ENCODE measurements around the gene NSUN3.
"Not testable (repeated sequence)": the region's sequence is repeated elsewhere in the genome, so short reads cannot be mapped to it uniquely, and the experiment has no call there.

NSUN3 gene

DNA sequence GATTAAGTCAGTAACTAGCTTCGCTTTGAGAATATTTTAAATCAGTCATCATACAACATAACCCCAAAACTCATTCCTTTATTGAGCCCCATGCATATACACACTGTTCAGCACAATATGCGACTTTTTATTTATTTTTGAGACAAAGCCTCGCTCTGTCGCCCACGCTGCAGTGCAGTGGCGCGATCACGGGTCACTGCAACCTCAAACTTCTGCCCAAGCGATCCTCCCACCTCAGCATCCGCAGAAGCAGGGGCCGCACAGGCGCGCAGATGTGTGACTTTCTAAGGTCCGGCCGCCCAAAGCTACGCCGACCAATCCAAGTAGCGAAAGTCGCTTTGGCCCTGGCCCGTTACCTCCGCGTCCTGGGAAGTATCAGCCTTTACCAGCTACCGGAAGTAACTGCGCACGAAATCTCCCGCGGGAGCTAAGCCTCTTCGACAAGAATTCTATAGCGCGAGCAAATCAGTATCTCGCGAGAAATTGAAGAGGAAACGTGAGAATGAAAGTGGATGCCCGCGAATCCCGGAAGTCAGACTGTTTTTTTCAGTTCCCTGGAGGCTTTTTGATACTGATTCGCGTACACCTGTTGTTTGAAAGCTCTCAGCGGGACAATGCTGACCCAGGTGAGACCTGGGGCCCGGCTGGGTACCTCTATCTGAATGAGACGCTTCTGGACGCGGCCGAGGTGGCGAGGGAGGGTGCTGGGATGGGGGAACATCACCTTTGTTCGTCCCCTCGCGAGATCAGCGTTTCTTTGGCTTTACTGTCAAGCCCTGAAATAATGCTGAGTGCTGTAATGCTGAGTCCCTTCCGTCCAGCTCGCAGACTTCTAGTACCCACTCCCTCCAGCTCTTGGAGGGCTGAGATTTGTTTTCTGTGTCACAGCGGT, at the start of gene NSUN3, which contains the start of gene DHFR2:
NSUN3 (plus strand) TSS at position 549 of the 892 bp plus-strand sequence; CDS start at position 615, 66 bp downstream.
DHFR2 (minus strand) TSS at position 404 of the 892 bp plus-strand sequence. CDS start 1,405 bp downstream, outside the sequence.
- DNase-seq = peak; percentile 92

DNA sequence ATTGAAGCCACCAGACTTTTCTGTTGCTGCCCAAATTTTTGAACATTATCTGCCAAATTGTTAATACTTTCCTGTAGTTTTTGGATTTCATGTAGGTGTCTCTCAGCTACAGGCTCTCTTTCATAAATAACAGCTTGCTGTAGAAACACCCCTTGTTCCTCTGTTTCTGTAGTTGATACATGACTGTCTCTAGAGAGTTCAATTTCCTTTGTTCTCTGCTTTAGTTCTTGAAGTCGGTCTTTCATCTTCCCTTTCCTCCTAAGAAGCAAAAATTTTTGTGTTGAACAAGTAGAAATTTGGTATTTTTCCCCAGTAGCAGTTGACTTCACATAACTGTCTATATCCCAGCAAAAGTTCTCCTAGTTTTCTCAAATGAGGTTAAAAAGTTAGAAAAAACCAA, 47.8 kb upstream of the NSUN3 start:
- DNase-seq = no peak

DNA sequence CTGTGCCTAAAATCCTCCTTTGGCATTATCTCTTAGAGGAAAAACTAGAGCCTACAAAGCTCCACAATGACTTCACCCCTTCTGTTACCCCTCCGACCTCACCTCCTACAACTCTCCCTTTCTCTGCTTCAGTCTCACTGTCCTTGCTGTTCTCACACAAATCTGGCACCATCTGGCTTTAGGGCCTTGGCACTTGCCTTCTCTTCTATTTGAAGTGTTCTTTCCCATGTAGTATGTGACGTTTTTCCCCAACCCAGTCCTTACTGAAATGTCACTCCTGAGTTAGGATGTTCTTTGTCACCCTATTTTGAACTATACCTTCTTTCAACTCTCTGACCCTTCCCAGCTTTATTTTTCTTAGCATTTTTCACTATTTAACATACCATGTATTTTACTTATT, 43.2 kb upstream of the NSUN3 start:
- DNase-seq = no peak

DNA sequence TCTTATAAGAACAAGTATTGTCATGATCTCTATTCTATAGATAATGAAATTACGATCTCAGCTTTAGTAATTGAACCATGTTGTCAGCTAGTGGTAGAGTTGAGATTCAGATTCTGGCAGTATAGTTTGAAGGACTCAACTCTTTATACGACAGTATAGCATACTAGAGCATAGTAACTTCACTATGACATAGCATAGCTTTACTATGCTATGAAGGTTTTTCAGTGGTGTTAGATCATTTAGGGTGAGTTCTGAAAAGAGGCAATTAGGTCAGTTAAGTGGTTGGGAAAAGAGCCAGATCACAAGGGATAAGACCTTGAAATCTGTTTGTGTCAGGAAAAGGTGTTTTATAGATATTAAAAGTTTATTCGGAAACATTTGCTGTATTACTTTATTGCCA, 42.6 kb upstream of the NSUN3 start:
- DNase-seq = no peak

GRCh38 chr3:94024385-94024784, 38.5 kb upstream of the NSUN3 start:
- DNase-seq = no peak

GRCh38 chr3:94026623-94027022, 36.2 kb upstream of the NSUN3 start:
- DNase-seq = no peak

DNA sequence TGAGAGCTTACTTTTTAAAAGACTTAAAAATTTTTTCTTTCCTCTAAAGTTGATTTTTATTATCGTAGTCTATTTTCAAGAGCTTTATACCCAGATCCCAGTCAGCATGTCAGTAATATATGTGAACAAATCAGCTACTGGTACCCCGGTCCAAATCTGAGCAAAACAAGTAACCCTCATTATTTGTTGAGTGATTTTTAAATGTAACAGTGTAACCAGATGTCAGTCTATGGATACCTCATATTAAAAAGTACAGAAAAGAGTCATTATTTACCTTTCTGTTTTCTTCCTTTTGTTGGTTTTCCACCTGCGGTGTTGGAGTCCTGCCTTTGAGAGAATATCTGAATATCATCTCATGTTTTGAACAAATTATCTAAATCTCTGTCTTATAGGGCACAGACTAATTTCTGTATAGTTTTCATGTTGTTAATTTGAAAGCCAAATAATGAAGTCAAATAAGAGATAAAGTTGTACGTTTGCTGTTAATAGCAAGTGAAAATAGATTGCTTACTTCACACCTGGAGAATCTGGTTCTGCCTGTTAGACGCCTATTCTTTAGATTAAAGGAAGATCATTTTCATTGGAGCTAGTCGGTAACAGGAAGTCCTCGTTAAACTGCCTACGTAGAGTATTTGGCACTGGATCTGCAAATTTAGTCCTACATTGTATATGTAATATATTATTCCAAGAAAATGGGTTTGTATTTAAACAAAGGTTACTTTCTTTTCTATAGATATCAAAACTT, 34.6 kb upstream of the NSUN3 start, which contains the start of gene STX19:
STX19 (minus strand) TSS at position 505 of the 745 bp plus-strand sequence. CDS start 13,328 bp downstream, outside the sequence.
- DNase-seq = no peak

DNA sequence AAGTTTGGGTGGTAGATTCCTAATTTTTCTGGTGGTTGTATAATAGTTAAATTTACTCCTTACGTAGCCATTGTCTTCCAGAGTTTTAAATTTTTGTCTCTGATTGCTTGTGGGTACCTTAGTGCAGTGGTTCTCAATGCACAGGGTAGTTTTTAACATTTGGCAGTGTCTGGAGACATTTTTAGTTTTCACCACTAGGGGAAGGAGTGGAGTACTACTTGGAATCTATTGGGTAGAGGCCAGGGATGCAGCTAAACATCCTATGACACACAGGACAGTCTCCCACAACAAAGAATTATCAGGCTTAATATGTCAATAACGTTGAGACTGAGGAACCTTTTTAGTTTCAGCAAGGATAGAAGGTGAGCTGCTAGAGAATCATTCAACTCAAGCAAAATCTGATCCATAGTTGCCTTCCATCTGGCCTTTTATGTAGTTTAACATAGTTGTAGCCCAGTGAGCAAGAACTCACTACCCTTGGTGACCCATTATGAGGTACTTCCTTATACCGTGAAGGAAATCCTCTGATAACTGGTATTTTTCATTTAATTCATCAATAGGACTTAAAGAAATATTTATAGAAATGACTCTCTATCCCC, 25.9 kb upstream of the NSUN3 start:
- DNase-seq = peak; percentile 20

- DNase-seq = no peak
These were observed 19.6 kb upstream of the NSUN3 start for GRCh38 chr3:94043285-94043684.

GRCh38 chr3:94044100-94044936, 18.5 kb upstream of the NSUN3 start:
- not testable (repeated sequence) for DNase-seq

DNA sequence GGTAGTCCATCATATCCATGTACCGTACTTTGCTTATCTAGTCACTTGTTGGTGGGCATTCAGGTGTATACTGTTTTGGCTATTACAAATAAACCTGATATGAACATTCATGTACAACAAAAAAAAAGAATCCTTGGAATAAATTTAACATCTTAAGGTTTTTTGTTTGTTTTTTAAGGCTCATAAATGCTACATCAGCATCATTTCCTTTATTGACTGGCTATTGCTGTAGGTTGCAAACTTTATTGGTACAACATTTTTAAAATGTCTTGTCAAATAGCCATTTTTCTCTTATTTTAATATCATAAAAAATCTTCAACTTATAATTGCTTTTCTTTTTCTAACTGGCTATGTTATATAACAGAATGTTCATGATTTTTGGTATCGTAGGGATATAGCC, 16.3 kb upstream of the NSUN3 start:
- no peak for DNase-seq

GRCh38 chr3:94049267-94049666, 13.6 kb upstream of the NSUN3 start:
- DNase-seq = no peak

DNA sequence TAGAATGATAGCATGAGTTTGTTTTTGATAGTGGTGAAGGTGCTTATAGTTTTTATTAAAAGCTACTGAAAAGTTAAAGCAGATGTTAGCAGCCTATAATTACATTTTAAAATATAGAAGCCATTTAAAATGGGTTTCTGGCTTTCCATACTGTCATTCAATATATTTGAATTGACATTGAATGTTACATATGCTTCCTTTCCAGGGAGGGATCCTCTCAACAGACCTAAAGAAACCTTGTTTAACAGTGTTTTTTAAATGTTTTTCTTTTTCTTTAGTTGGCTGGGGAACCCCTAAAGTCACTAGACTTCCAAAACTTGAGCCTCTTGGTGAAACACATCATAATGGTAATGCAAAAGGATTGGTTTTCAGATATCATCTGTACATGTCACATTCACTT, 12.3 kb upstream of the NSUN3 start:
- no peak for DNase-seq

- DNase-seq = no peak
These were observed 1.6 kb upstream of the NSUN3 start for GRCh38 chr3:94061297-94061696.

GRCh38 chr3:94063496-94064119, 747 bp downstream of the NSUN3 start:
- peak; percentile 22 for DNase-seq

DNA sequence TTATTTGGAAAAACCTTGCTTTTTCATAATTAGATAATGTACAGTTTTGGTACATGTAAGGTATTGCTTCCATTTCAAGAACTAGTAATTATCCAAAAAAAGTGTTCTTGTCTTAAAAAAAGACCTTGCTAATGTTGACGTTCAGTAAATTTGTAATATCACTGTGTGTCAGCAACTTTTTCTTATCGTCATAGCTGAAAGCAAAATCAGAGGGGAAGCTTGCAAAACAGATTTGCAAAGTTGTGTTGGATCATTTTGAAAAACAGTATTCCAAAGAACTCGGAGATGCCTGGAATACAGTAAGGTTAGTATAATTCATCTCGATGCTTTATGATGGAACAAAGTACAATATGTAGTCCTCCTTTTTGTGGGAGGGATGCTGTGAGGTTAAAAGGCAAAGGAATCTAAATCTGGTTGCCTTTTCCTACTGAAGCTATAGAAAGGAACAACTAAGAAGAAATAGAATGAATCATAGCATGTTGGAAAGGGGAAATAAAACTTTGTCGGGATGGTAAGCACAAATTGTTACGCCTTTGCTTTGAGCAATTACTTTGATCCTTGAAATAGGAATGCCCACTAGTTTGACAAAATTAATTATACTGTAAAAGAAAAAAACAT, 1.5 kb downstream of the NSUN3 start:
- DNase-seq = no peak

DNA sequence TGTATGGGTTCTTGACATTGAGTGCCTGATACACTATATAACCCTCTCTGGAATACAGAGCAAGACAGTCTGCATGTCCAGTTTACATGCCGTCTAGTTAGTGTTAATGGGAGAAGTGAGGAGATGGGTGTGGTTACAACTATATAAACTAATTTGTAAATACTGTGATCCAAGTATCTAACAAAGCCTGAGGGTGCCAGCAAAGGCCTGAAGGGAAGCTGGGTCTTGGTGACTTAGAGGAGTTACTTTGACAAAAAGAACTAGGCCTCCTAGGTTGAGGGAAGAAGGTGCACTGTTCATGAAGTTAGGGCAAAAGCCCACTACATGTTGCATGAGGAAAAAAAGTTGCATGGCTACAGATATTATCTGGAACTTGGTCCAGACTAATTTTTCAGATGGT, 2.3 kb downstream of the NSUN3 start:
- DNase-seq = no peak

DNA sequence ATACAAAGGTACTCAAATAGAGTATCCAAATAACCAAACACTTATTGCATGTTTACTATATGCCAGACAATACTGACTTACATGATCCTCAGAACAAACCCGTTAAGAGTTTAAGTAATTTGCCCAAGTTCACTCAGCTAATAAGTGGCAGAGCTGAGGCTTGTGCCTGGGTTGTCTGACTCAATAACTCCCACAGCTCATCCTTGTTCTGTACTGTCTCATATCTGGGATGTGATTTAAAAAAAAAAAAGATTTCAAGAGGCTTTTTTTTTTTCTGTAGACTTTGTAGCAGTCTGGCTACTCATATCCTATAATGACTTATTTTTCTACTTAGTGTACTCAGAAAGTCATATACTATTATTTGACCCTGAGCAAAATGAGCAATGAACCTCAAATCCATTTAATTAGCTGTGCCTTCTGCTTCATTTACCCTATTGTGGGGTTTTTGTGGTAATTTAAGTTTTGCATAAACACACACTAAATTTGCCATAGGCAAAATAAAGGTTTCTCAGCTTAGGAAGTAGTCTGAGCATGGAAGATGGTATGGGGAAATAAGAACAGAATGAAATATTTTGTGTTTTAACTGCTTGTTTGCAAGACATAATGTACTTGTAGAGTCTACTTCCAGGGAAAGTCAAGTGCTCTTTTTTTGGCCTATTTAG, 3.1 kb downstream of the NSUN3 start:
- no peak for DNase-seq

DNA sequence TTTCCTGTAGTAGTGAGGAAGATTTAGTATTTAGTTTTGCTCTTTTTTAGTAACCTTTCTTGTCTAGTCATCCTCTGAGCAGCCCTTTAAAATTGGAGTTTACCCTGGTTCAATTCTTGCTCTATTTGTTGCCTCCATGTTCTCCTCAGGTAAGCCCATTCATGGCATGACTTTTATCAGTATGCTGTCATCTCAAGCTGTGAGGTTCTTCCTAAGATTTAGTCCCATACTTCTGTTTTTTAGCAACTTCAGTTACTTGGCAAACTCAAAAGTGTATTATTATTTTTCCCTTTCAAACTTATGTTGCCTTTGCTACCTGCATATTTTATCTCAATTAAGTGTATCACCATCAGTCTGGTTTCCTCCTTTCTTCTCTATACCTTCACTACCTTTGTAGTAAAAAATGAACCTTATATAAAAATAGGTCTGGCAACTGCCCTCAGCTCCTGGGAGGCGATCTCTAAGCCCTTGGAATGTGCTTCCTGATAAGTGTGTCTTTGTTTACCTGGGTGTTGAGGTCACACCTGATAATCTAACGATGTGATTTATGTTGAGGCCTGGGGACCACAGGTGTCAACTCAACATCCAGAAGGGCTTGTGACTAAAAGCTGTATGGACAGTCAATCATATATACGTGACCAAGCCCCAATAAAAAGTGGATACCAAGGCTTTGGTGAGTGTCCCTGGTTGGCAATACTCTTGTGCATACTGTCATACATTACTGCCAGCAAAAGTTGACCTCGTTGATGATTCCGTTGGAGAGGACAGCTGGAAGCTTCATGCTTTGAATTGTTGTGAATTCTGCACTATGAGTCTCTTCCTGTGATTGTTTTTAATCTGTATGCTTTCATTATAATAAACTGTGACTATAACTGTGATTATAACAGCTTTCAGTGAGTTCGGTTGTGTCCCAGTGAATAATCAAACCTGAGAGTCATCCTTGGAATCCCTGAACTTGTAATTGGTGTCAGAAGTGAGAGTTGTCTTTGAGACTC, 3.9 kb downstream of the NSUN3 start:
- no peak for DNase-seq

Measured in CD4-positive, alpha-beta T cell treated with Interleukin-21 for 1 hour (primary cell).